ENCODE data around the gene TTYH3.

DNA sequence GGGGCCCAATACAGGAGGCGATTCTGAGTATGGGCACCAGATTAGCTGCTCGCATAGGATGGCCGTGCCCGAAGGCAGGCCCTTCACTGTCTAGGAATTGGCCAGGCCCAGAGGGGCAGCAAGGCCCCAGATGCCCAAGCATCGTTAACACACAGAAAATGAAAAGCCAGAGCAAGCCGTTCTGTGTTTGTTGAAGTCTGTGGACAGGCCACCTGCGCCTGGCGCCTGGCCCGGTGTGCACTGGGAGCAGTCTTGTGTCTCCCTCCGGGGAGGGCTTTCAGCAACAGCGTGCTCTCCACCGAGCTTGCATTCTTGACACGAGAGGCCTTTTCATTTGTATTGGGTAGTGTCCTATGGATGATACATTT is 34.5 kb upstream of the TTYH3 start:
- no peak for TF ChIP-seq POLR2A (IDR thresholded peaks at IDR 0.05; ENCODE audit: low read length)
- TF ChIP-seq GATA1 (IDR thresholded peaks at IDR 0.05; ENCODE audit: low read depth, low read length), result no peak

All from erythroblast (primary cell).